IPS-11a (cell line): ENCODE measurements around the gene FANCM.
"Not testable (repeated sequence)": the region's sequence is repeated elsewhere in the genome, so short reads cannot be mapped to it uniquely, and the experiment has no call there.

Experiments used
- H3K4me3 ChIP-seq: one replicate; pipeline ENCODE4 v1.5.1; 2013; ENCODE audit warnings: low read depth, low read length, control low read depth

Gene FANCM

GRCh38 chr14:45142083-45142482 lies 6.4 kb downstream of the FANCM start:
- H3K4me3 ChIP-seq = not testable (repeated sequence)

DNA sequence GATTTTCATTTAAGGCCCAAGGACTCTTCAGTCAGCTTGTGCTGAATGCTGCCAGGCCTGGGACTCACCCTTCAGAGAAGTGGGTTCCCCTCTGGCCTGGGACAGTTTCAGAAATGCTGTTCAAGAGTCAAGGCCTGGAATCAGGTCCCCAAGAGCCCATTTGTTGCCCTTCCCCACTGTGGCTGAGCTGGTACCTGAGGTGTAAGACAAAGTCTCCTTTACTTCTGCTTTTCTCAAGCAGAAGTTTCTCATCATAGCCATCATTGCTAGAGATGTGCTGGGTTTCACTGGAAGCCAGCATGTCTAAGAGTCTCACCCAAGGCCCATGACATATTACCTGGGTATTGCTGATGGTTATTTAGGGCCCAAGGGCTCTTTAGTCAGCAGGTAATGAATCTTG lies 8.9 kb downstream of the FANCM start:
- no peak overlapping the region for H3K4me3 ChIP-seq

DNA sequence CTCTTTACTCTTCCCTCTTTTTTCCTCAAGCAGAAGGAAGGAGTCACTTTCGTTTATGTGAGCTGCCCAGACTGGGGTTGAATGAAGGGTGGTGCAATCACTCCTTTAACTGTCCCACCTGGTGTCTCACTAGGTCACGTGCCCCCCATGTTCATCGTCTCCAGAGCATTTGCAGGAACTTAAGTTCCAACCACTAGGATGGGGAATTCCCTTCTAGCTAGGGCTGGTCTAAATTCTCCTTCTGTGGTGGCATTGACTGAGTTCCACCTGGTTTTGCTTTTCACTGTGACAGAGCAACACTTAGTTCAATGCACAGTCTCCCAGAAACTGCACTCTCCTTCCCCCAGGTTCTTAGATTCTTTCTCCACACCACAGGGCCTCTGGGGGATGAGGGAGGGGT lies 9.5 kb downstream of the FANCM start:
- no peak overlapping the region for H3K4me3 ChIP-seq

- H3K4me3 ChIP-seq = no peak overlapping the region
Measured at GRCh38 chr14:45149602-45150001, 13.9 kb downstream of the FANCM start.

DNA sequence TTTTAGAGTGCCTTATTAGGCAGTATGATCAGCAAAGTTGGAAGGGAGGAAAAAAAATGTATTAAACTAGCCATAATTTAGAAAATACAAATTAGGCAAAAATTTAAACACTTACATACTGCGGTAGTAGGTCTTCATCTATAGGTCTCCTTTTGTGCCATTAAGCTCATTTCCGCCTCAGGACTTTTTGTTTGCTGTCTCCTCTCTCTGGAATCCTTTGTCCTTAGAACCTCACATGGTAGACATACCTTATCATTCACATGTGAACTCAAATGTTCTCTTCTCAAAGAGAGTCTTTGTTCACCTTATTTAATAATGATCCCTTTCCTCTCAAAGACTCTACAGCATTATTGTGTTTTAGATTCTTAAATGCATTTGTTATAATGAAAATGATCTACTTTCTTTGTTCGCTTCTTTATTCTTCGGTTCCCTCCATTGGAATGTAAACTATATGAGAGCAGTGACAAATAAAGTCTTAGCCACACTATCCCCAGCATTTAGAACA lies 14.7 kb downstream of the FANCM start:
- H3K4me3 ChIP-seq = no peak overlapping the region

- no peak overlapping the region for H3K4me3 ChIP-seq
Measured at GRCh38 chr14:45156067-45156466, 20.3 kb downstream of the FANCM start.

DNA sequence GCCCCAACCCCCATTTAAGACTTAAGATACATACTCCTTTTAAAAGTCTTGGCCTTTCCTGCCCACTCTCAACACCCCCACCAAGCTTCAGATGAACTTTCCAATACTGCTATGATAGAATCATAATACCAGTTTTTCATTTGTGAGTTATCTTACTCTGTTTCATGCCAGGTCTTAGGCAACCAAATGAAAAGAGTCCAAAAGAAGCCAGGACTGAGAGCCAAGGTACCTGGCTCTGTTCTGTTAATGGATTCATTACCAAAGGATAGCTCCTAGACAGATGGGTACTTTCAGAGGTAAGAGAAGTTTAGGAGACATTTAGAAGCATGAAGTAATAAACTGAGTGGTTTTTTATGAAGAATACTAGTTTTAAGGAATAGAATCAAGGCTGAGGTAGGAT lies 34.2 kb downstream of the FANCM start:
- no peak overlapping the region for H3K4me3 ChIP-seq

- H3K4me3 ChIP-seq = no peak overlapping the region
Measured at GRCh38 chr14:45177076-45177475, 41.3 kb downstream of the FANCM start.

GRCh38 chr14:45181329-45181728 lies 45.6 kb downstream of the FANCM start:
- H3K4me3 ChIP-seq = no peak overlapping the region

- H3K4me3 ChIP-seq = no peak overlapping the region
Measured at GRCh38 chr14:45181806-45182205, 46.1 kb downstream of the FANCM start.

- no peak overlapping the region for H3K4me3 ChIP-seq
Measured at GRCh38 chr14:45185100-45185814, 49.5 kb downstream of the FANCM start.

- no peak overlapping the region for H3K4me3 ChIP-seq
Measured at GRCh38 chr14:45194964-45195363, 59.2 kb downstream of the FANCM start.

DNA sequence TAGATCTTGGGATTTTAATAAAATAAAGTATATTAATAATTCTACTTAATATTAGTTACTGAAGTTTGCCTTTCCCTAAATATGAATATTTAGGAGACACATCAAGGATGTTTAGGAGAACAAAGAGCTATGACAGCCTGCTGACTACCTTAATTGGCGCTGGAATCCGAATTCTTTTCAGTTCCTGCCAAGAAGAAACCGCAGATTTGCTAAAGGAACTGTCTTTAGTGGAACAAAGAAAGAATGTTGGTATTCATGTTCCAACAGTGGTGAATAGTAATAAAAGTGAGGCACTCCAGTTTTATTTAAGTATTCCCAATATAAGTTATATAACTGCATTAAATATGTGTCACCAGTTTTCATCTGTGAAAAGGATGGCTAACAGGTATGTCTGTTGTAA lies 62.8 kb downstream of the FANCM start:
- H3K4me3 ChIP-seq = no peak overlapping the region

DNA sequence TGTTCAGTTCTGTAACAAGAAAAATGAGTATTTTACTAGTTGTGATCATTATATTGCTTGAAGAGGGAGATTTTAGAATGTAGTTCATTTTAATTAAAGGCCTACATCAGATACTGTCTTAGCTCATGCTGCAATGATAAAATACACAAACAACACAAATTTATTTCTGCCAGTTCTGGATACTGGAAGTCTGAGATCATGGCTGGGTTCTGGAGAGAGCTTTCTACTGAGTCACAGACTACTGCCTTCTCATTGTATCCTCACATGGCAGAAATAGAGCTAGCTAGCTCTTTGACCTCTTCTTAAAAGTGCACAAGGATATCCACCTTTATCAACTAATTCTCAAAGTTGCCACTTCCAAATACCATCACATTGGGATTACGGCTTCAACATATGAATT lies 63.5 kb downstream of the FANCM start:
- H3K4me3 ChIP-seq = no peak overlapping the region

GRCh38 chr14:45201905-45202304 lies 66.2 kb downstream of the FANCM start:
- no peak overlapping the region for H3K4me3 ChIP-seq

GRCh38 chr14:45204241-45204640 lies 68.5 kb downstream of the FANCM start:
- H3K4me3 ChIP-seq = no peak overlapping the region

- no peak overlapping the region for H3K4me3 ChIP-seq
Measured at GRCh38 chr14:45210159-45210558, 74.4 kb downstream of the FANCM start.

DNA sequence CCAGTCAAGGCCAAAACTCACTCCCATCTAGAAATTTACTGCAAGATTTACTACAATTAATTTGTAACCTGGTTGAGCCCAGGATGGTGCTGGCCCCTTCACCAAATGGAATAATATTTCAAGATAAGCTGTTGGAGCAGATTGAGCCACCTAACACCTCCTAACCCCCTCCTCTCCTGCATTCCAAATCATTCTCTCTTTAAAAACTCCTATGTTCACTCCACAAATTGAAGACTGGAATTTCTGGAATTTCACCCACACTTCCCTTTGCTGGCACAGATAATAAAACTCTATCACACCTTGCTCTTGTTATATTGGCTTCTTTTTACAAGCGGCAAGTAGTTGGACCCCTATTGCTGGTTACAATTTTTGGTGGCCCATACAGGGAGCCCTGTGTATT lies 75.6 kb downstream of the FANCM start:
- H3K4me3 ChIP-seq = no peak overlapping the region

DNA sequence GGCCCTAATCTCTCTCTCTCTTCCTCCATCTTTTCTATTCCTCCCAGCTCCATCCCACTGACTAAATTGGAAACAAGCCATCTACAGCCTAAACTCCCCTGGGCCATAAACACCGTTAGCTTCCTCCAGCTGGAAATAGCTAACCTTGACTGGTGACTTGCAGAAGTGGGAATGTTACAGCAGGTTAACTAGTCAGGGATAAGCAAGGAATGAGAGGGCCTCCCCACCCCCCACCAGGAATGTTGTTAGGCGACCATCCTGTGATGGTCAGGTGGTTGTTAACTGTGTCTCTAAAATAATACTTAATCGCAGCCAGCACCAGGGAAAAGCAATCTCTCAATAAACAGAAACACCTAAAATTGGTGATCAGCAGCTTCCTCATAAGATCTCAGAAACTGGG lies 76.5 kb downstream of the FANCM start:
- H3K4me3 ChIP-seq = no peak overlapping the region

DNA sequence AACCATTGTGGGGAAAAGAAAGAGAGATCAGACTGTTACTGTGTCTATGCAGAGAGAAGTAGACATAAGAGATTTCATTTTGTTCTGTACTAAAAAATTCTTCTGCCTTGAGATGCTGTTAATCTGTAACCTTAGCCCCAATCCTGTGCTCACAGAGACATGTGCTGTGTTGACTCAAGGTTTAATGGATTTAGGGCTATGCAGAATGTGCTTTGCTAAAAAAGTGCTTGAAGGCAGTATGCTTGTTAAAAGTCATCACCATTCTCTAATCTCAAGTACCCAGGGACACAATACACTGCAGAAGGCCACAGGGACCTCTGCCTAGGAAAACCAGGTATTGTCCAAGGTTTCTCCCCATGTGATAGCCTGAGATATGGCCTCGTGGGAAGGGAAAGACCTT lies 78.0 kb downstream of the FANCM start:
- not testable (repeated sequence) for H3K4me3 ChIP-seq

- not testable (repeated sequence) for H3K4me3 ChIP-seq
Measured at GRCh38 chr14:45214341-45214740, 78.6 kb downstream of the FANCM start.

- H3K4me3 ChIP-seq = no peak overlapping the region
Measured at GRCh38 chr14:45222485-45223262, 86.9 kb downstream of the FANCM start.
